Activated CD4-positive, alpha-beta memory T cell treated with anti-CD3 and anti-CD28 coated beads for 36 hours (primary cell): ENCODE data around the gene PIAS1. TPM values are rescaled to one million over a fixed set of nuclear protein-coding genes. Genes with fewer than 3 reads are reported as not detected.
A peak's percentile ranks its signal among the peaks of the same experiment; 100 is the strongest.
"Not testable (repeated sequence)": the region's sequence is repeated elsewhere in the genome, so short reads cannot be mapped to it uniquely, and the experiment has no call there.

Experiments
- CTCF ChIA-PET: fragments of 350-600 bp; sonication (Branson Sonifier 250); formaldehyde crosslinking; loops from one replicate; lab custom pipeline; 2021; ENCODE audit warnings: antibody characterized with exemption, inconsistent platforms; lab: Charles Lee
- POLR2A ChIA-PET: fragments of 350-600 bp; sonication (Branson Sonifier 250); formaldehyde crosslinking; loops from one replicate; lab custom pipeline; 2021; ENCODE audit warnings: antibody characterized with exemption; lab: Charles Lee
- DNase-seq: peaks from one replicate; pipeline ENCODE4 v3.0.0-alpha.2; 2020
- H3K27ac Mint-ChIP-seq: one replicate; pipeline ENCODE4 v1.8.0; 2021; ENCODE audit warnings: mixed read lengths
- H3K27me3 Mint-ChIP-seq: one replicate; pipeline ENCODE4 v1.8.0; 2021; ENCODE audit warnings: mixed read lengths
- H3K36me3 Mint-ChIP-seq: one replicate; pipeline ENCODE4 v1.8.0; 2021; ENCODE audit warnings: mixed read lengths
- H3K4me1 Mint-ChIP-seq: one replicate; pipeline ENCODE4 v1.8.0; 2021; ENCODE audit warnings: low read depth, mixed read lengths
- H3K4me3 Mint-ChIP-seq: one replicate; pipeline ENCODE4 v1.8.0; 2021; ENCODE audit warnings: mild to moderate bottlenecking, mixed read lengths
- H3K9me3 Mint-ChIP-seq: one replicate; pipeline ENCODE4 v1.8.0; 2021; ENCODE audit warnings: mixed read lengths
- intact Hi-C: fragments of 100-400 bp; cut with micrococcal nuclease; formaldehyde crosslinking; loops from one replicate; pipeline ENCODE4 v1.15.1; 2023
- total RNA-seq, 2 experiments: library from RNA; stranded (reverse); gene quantifications; one replicate each; pipeline ENCODE4 v1.2.3, GENCODE V29; 2021

Gene PIAS1
- total RNA-seq, 2 experiments from 2014 or later, result 29.4 to 30.9 TPM

- POLR2A ChIA-PET, result interaction anchor here (1.1 kb wide), 1 partner anchor 21 kb away, joined by 4 read pairs; the partner anchor contains the start of gene CLN6
- CTCF ChIA-PET, result interaction anchor here (3.6 kb wide), 1 partner anchor 345 kb away, joined by 16 read pairs; no protein-coding TSS in a partner anchor
- Mint-ChIP-seq H3K36me3 (no peaks in the 10 kb centered on the region), H3K27ac (no peak overlapping the region), H3K4me1 (peaks cover 23% of the 10 kb centered on the region), H3K27me3 (no peaks in the 10 kb centered on the region), H3K4me3 (no peak overlapping the region), H3K9me3 (no peaks in the 10 kb centered on the region)
- intact Hi-C loops, result loop anchor here (2.0 kb wide), 2 partner anchors 20 to 346 kb away; partner anchors contain the start of gene CLN6
- DNase-seq, result peak; percentile 29
Observed at GRCh38 chr15:68208636-68209240, 154.6 kb downstream of the PIAS1 start.

GRCh38 chr15:68209272-68209671, 155.2 kb downstream of the PIAS1 start:
- Mint-ChIP-seq H3K27ac (peak overlapping the region; percentile 51), H3K4me1 (peaks cover 23% of the 10 kb centered on the region), H3K36me3 (no peaks in the 10 kb centered on the region), H3K9me3 (no peaks in the 10 kb centered on the region), H3K4me3 (no peak overlapping the region), H3K27me3 (no peaks in the 10 kb centered on the region)
- CTCF ChIA-PET, result interaction anchor here (3.6 kb wide), 1 partner anchor 346 kb away, joined by 16 read pairs; no protein-coding TSS in a partner anchor
- DNase-seq, result no peak
- intact Hi-C loops, result loop anchor here (2.0 kb wide), 2 partner anchors 20 to 346 kb away; partner anchors contain the start of gene CLN6
- POLR2A ChIA-PET, result interaction anchor here (1.1 kb wide), 1 partner anchor 20 kb away, joined by 4 read pairs; the partner anchor contains the start of gene CLN6

DNA sequence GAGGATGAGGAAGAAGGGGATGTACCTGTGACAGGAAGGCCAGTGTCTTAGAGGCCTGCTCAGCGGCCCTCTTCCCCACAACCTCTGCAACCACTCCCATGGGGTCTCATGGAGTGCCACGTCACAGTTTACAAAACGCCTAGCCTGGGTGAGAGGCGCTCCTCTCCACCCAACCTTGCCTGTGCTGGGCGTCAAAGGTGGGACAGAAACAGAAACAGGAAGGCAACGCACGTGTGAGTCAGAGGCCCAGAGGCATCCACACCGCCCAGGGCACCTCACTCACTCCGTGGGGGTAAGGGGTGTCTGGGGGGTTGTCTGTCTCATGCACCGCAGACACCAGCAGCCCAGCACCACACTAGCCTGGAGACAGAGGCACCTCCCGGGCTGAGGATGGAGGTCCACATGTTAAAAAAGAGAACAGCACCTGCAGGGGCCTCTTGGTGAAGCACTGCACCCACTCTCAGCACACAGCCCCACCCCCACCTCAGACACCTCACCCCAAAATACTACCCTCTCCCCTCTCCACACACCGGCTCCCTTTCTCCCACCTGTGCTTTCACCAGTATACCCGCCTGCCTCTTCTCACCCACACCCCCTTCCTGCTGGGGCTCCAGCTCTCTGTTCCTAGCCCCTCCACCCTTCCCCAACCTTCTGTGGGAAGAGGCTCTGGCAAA, 155.8 kb downstream of the PIAS1 start:
- no peaks in the 10 kb centered on the region for H3K36me3 Mint-ChIP-seq
- ChIA-PET CTCF (interaction anchor here (0.8 to 3.6 kb wide), 3 partner anchors 10 to 346 kb away, joined by 5 to 16 read pairs (median 5); no protein-coding TSS in a partner anchor), POLR2A (interaction anchor here (1.1 kb wide), 1 partner anchor 20 kb away, joined by 4 read pairs; the partner anchor contains the start of gene CLN6)
- intact Hi-C loops, result loop anchor here (2.0 kb wide), 2 partner anchors 19 to 347 kb away; partner anchors contain the start of gene CLN6
- peak overlapping the region; percentile 51 for H3K27ac Mint-ChIP-seq
- H3K4me3 Mint-ChIP-seq, result no peak overlapping the region
- no peaks in the 10 kb centered on the region for H3K27me3 Mint-ChIP-seq
- peaks cover 23% of the 10 kb centered on the region for H3K4me1 Mint-ChIP-seq
- no peaks in the 10 kb centered on the region for H3K9me3 Mint-ChIP-seq
- DNase-seq, result peak; percentile 54

DNA sequence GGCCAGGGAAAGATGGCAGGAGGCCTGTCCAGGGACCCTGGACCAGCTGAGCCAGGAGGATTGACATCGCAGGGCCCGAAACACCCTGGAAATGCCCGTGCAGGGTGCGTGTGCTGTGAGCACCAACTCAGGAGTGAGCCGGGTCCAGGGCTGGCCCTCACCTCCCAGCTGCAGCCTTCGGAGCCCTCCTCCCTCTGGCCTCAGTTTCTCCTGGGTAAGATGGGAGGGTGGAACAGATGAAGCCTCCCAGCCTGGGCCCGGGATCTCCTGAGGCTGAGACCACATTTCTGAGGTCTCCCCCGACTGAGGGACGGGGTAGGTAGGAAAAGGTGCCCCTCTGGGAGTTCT, 156.3 kb downstream of the PIAS1 start:
- intact Hi-C loops, result no loop called here
- Mint-ChIP-seq H3K4me1 (peaks cover 23% of the 10 kb centered on the region), H3K36me3 (no peaks in the 10 kb centered on the region), H3K27ac (no peak overlapping the region), H3K4me3 (no peak overlapping the region), H3K9me3 (no peaks in the 10 kb centered on the region), H3K27me3 (no peaks in the 10 kb centered on the region)
- no peak for DNase-seq
- ChIA-PET CTCF (interaction anchor here (0.8 to 3.6 kb wide), 4 partner anchors 10 to 347 kb away, joined by 3 to 16 read pairs (median 5); no protein-coding TSS in a partner anchor), POLR2A (no interaction called here)

DNA sequence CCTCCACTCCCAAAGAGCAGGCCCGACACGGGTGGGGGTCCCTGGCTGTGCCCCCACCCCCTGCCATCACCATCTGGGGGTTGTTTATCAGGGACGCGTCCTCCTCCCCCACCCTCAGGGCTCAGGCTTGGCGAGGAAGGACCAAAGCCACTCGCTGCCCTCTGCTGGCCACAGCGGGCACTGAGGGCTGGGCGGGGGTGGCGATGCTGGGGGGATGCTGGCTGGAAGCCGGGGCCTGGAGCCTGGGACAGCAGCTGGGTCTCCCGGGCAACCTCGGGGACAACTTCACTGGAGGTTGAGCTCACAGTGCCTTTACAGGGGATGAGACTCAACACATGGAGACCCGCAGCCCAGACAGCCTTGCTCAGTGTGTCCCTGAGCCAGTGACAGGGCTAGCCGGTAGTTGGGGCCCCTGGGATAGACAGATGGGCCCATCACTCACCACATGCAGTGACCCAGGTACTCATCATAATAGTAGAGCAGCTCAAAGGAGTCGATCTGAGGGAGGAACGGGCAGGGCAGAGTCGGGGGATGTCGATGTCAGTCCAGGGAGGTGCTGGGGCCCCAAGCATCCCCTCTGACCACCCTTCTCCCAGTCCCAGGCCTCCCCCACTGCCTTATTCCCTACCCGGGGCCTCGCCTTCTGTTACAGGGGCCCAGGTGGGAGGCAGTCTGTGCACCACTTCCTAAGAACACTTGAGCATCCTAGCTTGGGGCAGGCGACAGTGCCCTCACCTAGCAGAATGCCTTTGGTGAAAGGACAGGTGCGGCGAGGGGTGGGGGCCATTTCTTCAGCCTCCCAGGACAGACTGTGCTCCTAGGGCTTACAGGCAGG, 156.9 kb downstream of the PIAS1 start:
- ChIA-PET CTCF (interaction anchor here (0.7 to 3.6 kb wide), 5 partner anchors 9 to 348 kb away, joined by 3 to 16 read pairs (median 5); no protein-coding TSS in a partner anchor), POLR2A (no interaction called here)
- Mint-ChIP-seq H3K36me3 (no peaks in the 10 kb centered on the region), H3K4me3 (no peak overlapping the region), H3K27me3 (no peaks in the 10 kb centered on the region), H3K9me3 (no peaks in the 10 kb centered on the region), H3K27ac (no peak overlapping the region), H3K4me1 (peaks cover 23% of the 10 kb centered on the region)
- DNase-seq, result peak; percentile 64
- intact Hi-C loops, result no loop called here

DNA sequence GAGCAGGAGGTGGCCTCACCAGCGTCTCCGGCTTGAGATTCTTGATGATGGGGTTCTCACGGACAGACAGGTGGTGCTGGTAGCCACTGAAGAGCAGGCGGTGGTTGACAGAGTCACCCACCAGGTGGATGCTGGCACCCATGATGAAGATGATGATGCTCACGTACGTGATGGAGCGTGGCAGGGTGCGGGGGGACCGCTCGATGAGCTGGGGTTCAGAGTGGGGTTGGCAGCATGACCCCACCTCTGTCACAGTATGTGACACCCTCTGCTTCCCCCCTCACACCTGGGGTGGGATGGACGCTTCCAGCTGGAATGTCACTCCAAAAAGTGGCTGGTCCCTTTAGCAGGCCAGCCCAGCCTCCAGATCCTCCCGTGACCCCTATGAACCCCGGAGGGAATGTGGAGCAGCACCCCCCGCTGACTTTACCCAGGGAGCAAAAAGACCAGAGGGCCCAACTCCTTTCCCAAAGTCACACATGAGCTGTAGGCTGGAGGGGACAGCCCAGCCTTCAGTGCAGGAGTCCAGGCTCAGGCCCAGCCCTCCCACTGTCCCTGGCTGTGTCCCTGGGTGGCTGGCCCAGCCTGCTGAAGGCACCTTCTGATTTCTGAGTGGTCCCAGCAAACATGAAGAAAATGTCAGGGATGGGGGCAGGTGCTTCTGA, 157.7 kb downstream of the PIAS1 start:
- DNase-seq, result no peak
- Mint-ChIP-seq H3K27me3 (no peaks in the 10 kb centered on the region), H3K9me3 (no peaks in the 10 kb centered on the region), H3K4me1 (peaks cover 19% of the 10 kb centered on the region), H3K36me3 (no peaks in the 10 kb centered on the region), H3K27ac (no peak overlapping the region), H3K4me3 (no peak overlapping the region)
- intact Hi-C loops, result no loop called here
- ChIA-PET CTCF (interaction anchor here (0.7 to 3.6 kb wide), 3 partner anchors 18 to 348 kb away, joined by 3 to 16 read pairs (median 3); no protein-coding TSS in a partner anchor), POLR2A (no interaction called here)

DNA sequence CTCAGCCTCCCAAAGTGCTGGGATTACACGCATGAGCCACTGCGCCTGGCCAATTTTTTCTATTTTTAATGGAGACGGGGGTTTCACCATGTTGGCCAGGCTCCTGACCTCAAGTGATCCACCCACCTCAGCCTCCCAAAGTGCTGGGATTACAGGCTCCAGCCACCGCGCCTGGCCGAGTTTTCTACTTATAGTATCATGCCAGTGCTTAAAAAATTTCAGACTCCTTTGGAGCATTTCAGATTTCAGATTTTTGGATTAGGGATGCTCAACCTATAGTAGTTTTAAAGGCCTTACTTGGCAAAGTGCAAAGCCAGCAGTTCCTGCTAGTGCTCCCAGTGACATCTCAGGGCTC, 159.4 kb downstream of the PIAS1 start:
- CTCF ChIA-PET, H3K36me3 Mint-ChIP-seq, intact Hi-C loops, POLR2A ChIA-PET, H3K27me3 Mint-ChIP-seq, DNase-seq, H3K9me3 Mint-ChIP-seq, H3K27ac Mint-ChIP-seq, H3K4me3 Mint-ChIP-seq: not testable (repeated sequence)
- H3K4me1 Mint-ChIP-seq, result peaks cover 19% of the 10 kb centered on the region

GRCh38 chr15:68213991-68214837, 160.1 kb downstream of the PIAS1 start:
- CTCF ChIA-PET, result no interaction called here
- H3K9me3 Mint-ChIP-seq, result no peaks in the 10 kb centered on the region
- H3K4me3 Mint-ChIP-seq, result no peak overlapping the region
- no peaks in the 10 kb centered on the region for H3K27me3 Mint-ChIP-seq
- peaks cover 8% of the 10 kb centered on the region for H3K36me3 Mint-ChIP-seq
- intact Hi-C loops, result no loop called here
- H3K4me1 Mint-ChIP-seq, result peaks cover 12% of the 10 kb centered on the region
- no peak overlapping the region for H3K27ac Mint-ChIP-seq
- POLR2A ChIA-PET, result no interaction called here
- DNase-seq, result no peak

- ChIA-PET CTCF (no interaction called here), POLR2A (no interaction called here)
- no peak for DNase-seq
- no peaks in the 10 kb centered on the region for H3K27me3 Mint-ChIP-seq
- no peak overlapping the region for H3K27ac Mint-ChIP-seq
- H3K4me1 Mint-ChIP-seq, result peaks cover 6% of the 10 kb centered on the region
- no peaks in the 10 kb centered on the region for H3K9me3 Mint-ChIP-seq
- H3K36me3 Mint-ChIP-seq, result peaks cover 8% of the 10 kb centered on the region
- intact Hi-C loops, result no loop called here
- no peak overlapping the region for H3K4me3 Mint-ChIP-seq
Observed at GRCh38 chr15:68214838-68215254, 160.7 kb downstream of the PIAS1 start.

GRCh38 chr15:68217341-68217740, 163.2 kb downstream of the PIAS1 start:
- DNase-seq, result no peak
- no peaks in the 10 kb centered on the region for H3K4me1 Mint-ChIP-seq
- no peaks in the 10 kb centered on the region for H3K9me3 Mint-ChIP-seq
- no peaks in the 10 kb centered on the region for H3K27me3 Mint-ChIP-seq
- no peak overlapping the region for H3K27ac Mint-ChIP-seq
- POLR2A ChIA-PET, result no interaction called here
- CTCF ChIA-PET, result no interaction called here
- intact Hi-C loops, result no loop called here
- H3K4me3 Mint-ChIP-seq, result no peak overlapping the region
- H3K36me3 Mint-ChIP-seq, result peaks cover 11% of the 10 kb centered on the region

GRCh38 chr15:68218331-68218730, 164.2 kb downstream of the PIAS1 start:
- Mint-ChIP-seq H3K4me3 (no peak overlapping the region), H3K36me3 (peaks cover 11% of the 10 kb centered on the region), H3K27ac (no peak overlapping the region), H3K27me3 (no peaks in the 10 kb centered on the region), H3K4me1 (no peaks in the 10 kb centered on the region), H3K9me3 (no peaks in the 10 kb centered on the region)
- POLR2A ChIA-PET, result no interaction called here
- peak; percentile 1 for DNase-seq
- CTCF ChIA-PET, result interaction anchor here (1.5 kb wide), 1 partner anchor 10 kb away, joined by 3 read pairs; no protein-coding TSS in a partner anchor
- intact Hi-C loops, result no loop called here
